ENCODE data around the gene PAOX. TPM values are rescaled to one million over a fixed set of nuclear protein-coding genes. Genes with fewer than 3 reads are reported as not detected.

Gene PAOX
- total RNA-seq, 1 donor from 2014 or later, result 16.9 TPM

DNA sequence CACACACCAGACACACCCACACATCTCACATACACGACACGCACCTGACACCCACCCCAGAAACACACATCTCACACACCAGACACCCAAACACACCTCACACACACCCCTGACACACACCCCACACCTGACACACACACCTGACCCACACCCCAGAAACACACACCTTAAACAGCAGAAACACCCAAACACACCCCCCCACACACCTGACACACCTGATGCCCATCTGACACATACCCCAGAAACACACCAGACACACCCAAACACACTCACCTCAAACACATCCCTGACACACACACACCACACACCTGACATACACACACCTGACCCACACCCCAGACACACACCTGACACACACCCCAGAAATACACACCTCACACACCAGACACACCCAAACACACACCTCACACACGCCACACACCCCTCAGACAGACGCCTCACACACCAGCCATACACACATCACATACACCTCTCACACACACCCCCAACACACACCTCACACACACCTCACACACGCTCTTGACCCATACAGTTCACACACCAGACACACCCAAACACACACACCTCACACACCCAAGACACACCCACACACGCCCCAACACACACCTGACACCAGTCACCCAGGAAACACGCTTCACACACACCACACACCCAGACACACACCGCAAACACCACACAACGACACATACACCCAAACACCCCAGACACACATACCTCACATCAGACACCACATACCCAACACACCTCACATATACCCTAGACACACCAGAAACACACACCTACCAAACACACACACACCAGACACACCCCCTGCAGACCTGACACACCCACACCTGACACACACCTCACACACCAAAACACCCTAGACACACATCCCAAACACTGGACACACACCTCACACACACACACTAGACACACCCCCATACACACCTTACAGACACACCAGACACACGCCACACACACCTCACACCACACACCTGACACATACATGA is 40.7 kb upstream of the PAOX start:
- Mint-ChIP-seq H3K27ac (no peak overlapping the region), H3K27me3 (peaks cover 21% of the 10 kb centered on the region), H3K4me3 (no peak overlapping the region), H3K36me3 (ENCODE audit: low read depth) (no peaks in the 10 kb centered on the region), H3K4me1 (peaks cover 6% of the 10 kb centered on the region), H3K9me3 (no peaks in the 10 kb centered on the region)
- no peak for ATAC-seq (ENCODE audit: low read depth)
- TF ChIP-seq, protein P1, sequence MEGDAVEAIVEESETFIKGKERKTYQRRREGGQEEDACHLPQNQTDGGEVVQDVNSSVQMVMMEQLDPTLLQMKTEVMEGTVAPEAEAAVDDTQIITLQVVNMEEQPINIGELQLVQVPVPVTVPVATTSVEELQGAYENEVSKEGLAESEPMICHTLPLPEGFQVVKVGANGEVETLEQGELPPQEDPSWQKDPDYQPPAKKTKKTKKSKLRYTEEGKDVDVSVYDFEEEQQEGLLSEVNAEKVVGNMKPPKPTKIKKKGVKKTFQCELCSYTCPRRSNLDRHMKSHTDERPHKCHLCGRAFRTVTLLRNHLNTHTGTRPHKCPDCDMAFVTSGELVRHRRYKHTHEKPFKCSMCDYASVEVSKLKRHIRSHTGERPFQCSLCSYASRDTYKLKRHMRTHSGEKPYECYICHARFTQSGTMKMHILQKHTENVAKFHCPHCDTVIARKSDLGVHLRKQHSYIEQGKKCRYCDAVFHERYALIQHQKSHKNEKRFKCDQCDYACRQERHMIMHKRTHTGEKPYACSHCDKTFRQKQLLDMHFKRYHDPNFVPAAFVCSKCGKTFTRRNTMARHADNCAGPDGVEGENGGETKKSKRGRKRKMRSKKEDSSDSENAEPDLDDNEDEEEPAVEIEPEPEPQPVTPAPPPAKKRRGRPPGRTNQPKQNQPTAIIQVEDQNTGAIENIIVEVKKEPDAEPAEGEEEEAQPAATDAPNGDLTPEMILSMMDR (IDR thresholded peaks at IDR 0.05), result no peak
- POLR2A ChIA-PET, result no interaction called here
- CTCF ChIA-PET, result no interaction called here
- intact Hi-C loops (cut with micrococcal nuclease), result no loop called here
- no peak for DNase-seq

DNA sequence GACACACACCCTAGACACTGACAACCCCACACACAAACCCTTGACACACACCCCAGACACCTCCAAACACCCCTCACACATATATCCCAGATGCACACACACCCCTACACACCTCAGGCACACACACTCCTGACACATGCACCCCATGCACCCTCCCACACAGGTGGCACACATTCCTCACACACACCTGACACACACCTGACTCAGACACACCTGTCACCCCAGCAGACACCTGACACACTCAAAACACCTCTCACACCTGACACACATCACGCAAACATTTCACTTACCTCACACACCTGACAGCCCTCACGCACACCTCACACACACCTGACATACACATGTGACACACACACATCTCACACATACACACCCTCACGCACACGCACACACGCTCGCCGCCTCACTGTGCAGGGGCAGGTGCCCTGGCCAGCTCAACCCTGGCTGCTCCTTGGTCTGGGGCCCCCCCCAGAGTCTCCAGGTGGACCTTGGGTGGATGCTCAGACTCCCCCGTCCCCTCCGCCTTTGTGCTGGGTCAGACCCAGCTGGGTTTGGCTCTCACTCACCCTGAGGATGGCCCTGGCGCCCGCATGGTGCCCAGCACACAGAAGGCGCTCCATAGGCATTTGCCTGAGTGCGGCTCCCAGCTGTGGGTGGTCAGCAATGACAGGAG is 39.2 kb upstream of the PAOX start:
- no peak for ATAC-seq (ENCODE audit: low read depth)
- Mint-ChIP-seq H3K4me1 (peaks cover 4% of the 10 kb centered on the region), H3K36me3 (ENCODE audit: low read depth) (no peaks in the 10 kb centered on the region), H3K9me3 (no peaks in the 10 kb centered on the region), H3K4me3 (no peak overlapping the region), H3K27me3 (peaks cover 27% of the 10 kb centered on the region), H3K27ac (no peak overlapping the region)
- TF ChIP-seq, protein P1 (IDR thresholded peaks at IDR 0.05), result no peak
- ChIA-PET POLR2A (no interaction called here), CTCF (no interaction called here)
- no peak for DNase-seq
- intact Hi-C loops (cut with micrococcal nuclease), result no loop called here

DNA sequence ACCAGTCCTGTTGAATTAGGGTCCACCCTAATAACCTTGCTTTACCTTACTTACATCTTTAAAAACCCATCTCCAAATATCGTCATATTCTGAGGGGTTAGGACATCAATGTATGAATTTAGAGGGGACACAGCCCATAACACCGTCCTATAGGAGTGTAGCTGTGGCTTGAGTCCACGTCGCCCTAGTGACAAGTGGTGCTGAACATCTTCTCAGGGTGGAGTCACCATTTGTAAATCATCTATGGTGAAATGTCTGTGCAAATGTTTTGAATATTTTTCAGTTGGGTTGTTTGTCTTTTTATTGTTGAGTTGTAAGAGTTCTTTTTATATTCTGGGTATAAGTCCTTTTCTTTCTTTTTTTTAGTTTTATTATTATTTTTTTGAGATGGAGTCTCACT is 37.1 kb upstream of the PAOX start:
- Mint-ChIP-seq H3K4me1 (peaks cover 4% of the 10 kb centered on the region), H3K9me3 (no peaks in the 10 kb centered on the region), H3K27me3 (peaks cover 41% of the 10 kb centered on the region), H3K4me3 (no peak overlapping the region), H3K27ac (no peak overlapping the region), H3K36me3 (ENCODE audit: low read depth) (no peaks in the 10 kb centered on the region)
- ATAC-seq (ENCODE audit: low read depth), result no peak
- intact Hi-C loops (cut with micrococcal nuclease), result no loop called here
- ChIA-PET POLR2A (no interaction called here), CTCF (no interaction called here)
- no peak for DNase-seq
- TF ChIP-seq, protein P1 (IDR thresholded peaks at IDR 0.05), result no peak

DNA sequence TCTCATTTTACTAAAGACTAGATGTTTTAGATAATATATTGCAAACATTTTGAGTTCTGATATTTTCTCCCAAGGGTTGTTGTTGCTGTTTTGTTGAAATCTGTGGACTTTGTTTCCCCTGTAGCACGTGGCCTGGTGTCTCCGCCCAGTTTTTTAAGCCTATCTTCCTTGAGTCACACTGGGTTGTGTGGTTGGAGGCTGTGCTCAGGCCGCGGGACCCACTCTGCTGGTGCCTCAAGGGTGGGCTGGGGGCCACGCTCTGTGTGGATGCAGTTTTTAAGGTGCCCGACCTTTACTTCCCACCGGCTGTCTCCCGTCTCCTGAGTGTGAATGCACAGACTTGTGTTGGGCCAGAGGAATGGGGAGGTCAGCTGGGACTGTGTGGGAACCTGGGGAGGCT is 36.1 kb upstream of the PAOX start:
- H3K4me1 Mint-ChIP-seq, result peaks cover 4% of the 10 kb centered on the region
- POLR2A ChIA-PET, result no interaction called here
- H3K27ac Mint-ChIP-seq, result no peak overlapping the region
- H3K36me3 Mint-ChIP-seq (ENCODE audit: low read depth), result no peaks in the 10 kb centered on the region
- peaks cover 41% of the 10 kb centered on the region for H3K27me3 Mint-ChIP-seq
- intact Hi-C loops (cut with micrococcal nuclease), result no loop called here
- TF ChIP-seq, protein P1 (IDR thresholded peaks at IDR 0.05), result no peak
- no peaks in the 10 kb centered on the region for H3K9me3 Mint-ChIP-seq
- no peak for ATAC-seq (ENCODE audit: low read depth)
- no peak overlapping the region for H3K4me3 Mint-ChIP-seq
- DNase-seq, result no peak
- CTCF ChIA-PET, result no interaction called here

DNA sequence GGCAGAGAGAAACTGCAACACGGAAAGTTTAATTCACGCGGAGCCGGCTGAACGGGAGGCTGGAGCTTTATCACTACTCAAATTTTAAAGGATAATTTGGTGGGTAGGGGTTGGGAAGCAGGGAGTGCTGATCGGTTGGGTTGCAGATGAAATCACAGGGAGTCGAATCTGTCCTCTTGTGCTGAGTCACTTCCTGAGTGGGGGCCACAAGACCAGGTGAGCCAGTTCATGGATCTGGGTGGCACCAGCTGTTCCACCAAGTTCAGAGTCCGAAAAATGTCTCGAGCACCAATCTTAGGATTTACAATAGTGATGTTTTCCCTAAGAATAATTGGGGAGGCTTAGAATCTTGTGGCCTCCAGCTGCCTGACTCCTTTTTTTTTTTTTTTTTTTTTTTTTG is 35.5 kb upstream of the PAOX start:
- peaks cover 41% of the 10 kb centered on the region for H3K27me3 Mint-ChIP-seq

More for the DNA sequence above, 35.5 kb upstream of the PAOX start:
- Mint-ChIP-seq H3K36me3 (ENCODE audit: low read depth) (no peaks in the 10 kb centered on the region), H3K27ac (no peak overlapping the region), H3K4me3 (no peak overlapping the region), H3K4me1 (peaks cover 4% of the 10 kb centered on the region), H3K9me3 (no peaks in the 10 kb centered on the region)
- DNase-seq, result no peak
- ChIA-PET POLR2A (interaction anchor here (2.8 kb wide), 1 partner anchor 14 kb away, joined by 8 read pairs; the partner anchor contains the start of gene FUOM), CTCF (no interaction called here)
- intact Hi-C loops (cut with micrococcal nuclease), result no loop called here
- TF ChIP-seq, protein P1 (IDR thresholded peaks at IDR 0.05), result no peak
- ATAC-seq (ENCODE audit: low read depth), result no peak
